Measurements from ENCODE around the gene OSBP2.
"Not testable (repeated sequence)": the region's sequence is repeated elsewhere in the genome, so short reads cannot be mapped to it uniquely, and the experiment has no call there.

OSBP2 gene

GRCh38 chr22:30733181-30733631, 38.5 kb downstream of the OSBP2 start:
- H3K79me2 ChIP-seq (ENCODE audit: insufficient read depth, low read length), result no peaks in the 10 kb centered on the region
- no peak overlapping the region for H2AFZ ChIP-seq (ENCODE audit: low read length)
- no peak overlapping the region for H3K4me3 ChIP-seq (ENCODE audit: low read depth, low read length, poor library complexity, severe bottlenecking)
- no peak overlapping the region for H3K27ac ChIP-seq (ENCODE audit: low read depth, low read length, poor library complexity, severe bottlenecking)
- no peak overlapping the region for H3K9ac ChIP-seq (ENCODE audit: low read length)
- H3K4me2 ChIP-seq (ENCODE audit: low read length), result no peak overlapping the region
- H3K27me3 ChIP-seq (ENCODE audit: insufficient read depth, low read length), result no peaks in the 10 kb centered on the region; the same call in 1 of the 2 replicates
- H3K9me3 ChIP-seq (ENCODE audit: low read length), result no peaks in the 10 kb centered on the region
- TF ChIP-seq CTCF (IDR thresholded peaks at IDR 0.05; ENCODE audit: low read length) (no peak), EZH2 (IDR thresholded peaks at IDR 0.05; ENCODE audit: borderline replicate concordance, low read length) (no peak)
- H3K9me2 ChIP-seq (ENCODE audit: low read depth, low read length), result no peaks in the 10 kb centered on the region
- no peaks in the 10 kb centered on the region for H4K20me1 ChIP-seq (ENCODE audit: insufficient read depth, low read length)
- no peaks in the 10 kb centered on the region for H3K4me1 ChIP-seq (ENCODE audit: insufficient read depth, low read length, severe bottlenecking)
- no peaks in the 10 kb centered on the region for H3F3A ChIP-seq (ENCODE audit: insufficient read depth, low read length)
- H3K36me3 ChIP-seq (ENCODE audit: insufficient read depth, low read length), result no peaks in the 10 kb centered on the region

GRCh38 chr22:30740007-30740406, 45.3 kb downstream of the OSBP2 start:
- H3K27ac ChIP-seq (ENCODE audit: low read depth, low read length, poor library complexity, severe bottlenecking); H3K9me3 ChIP-seq (ENCODE audit: low read length); H3K79me2 ChIP-seq (ENCODE audit: insufficient read depth, low read length); H3K36me3 ChIP-seq (ENCODE audit: insufficient read depth, low read length); H3K27me3 ChIP-seq (ENCODE audit: insufficient read depth, low read length); H3K9me2 ChIP-seq (ENCODE audit: low read depth, low read length); H3K9ac ChIP-seq (ENCODE audit: low read length); H4K20me1 ChIP-seq (ENCODE audit: insufficient read depth, low read length); H3K4me2 ChIP-seq (ENCODE audit: low read length); H3K4me1 ChIP-seq (ENCODE audit: insufficient read depth, low read length, severe bottlenecking); H3F3A ChIP-seq (ENCODE audit: insufficient read depth, low read length); H2AFZ ChIP-seq (ENCODE audit: low read length); H3K4me3 ChIP-seq (ENCODE audit: low read depth, low read length, poor library complexity, severe bottlenecking): not testable (repeated sequence)

GRCh38 chr22:30740511-30740910, 45.8 kb downstream of the OSBP2 start:
- H3K9me3 ChIP-seq (ENCODE audit: low read length); H3K27me3 ChIP-seq (ENCODE audit: insufficient read depth, low read length); H3K4me3 ChIP-seq (ENCODE audit: low read depth, low read length, poor library complexity, severe bottlenecking); H3F3A ChIP-seq (ENCODE audit: insufficient read depth, low read length); H2AFZ ChIP-seq (ENCODE audit: low read length); H3K4me2 ChIP-seq (ENCODE audit: low read length); H3K79me2 ChIP-seq (ENCODE audit: insufficient read depth, low read length); H4K20me1 ChIP-seq (ENCODE audit: insufficient read depth, low read length); H3K4me1 ChIP-seq (ENCODE audit: insufficient read depth, low read length, severe bottlenecking); H3K27ac ChIP-seq (ENCODE audit: low read depth, low read length, poor library complexity, severe bottlenecking); H3K36me3 ChIP-seq (ENCODE audit: insufficient read depth, low read length); H3K9ac ChIP-seq (ENCODE audit: low read length); H3K9me2 ChIP-seq (ENCODE audit: low read depth, low read length): not testable (repeated sequence)

- no peaks in the 10 kb centered on the region for H3K9me2 ChIP-seq (ENCODE audit: low read depth, low read length)
- no peak overlapping the region for H3K4me2 ChIP-seq (ENCODE audit: low read length)
- H4K20me1 ChIP-seq (ENCODE audit: insufficient read depth, low read length), result no peaks in the 10 kb centered on the region
- H3F3A ChIP-seq (ENCODE audit: insufficient read depth, low read length), result no peaks in the 10 kb centered on the region
- H3K4me3 ChIP-seq (ENCODE audit: low read depth, low read length, poor library complexity, severe bottlenecking), result no peak overlapping the region
- no peaks in the 10 kb centered on the region for H3K9me3 ChIP-seq (ENCODE audit: low read length)
- no peak overlapping the region for H3K27ac ChIP-seq (ENCODE audit: low read depth, low read length, poor library complexity, severe bottlenecking)
- no peaks in the 10 kb centered on the region for H3K36me3 ChIP-seq (ENCODE audit: insufficient read depth, low read length)
- H3K4me1 ChIP-seq (ENCODE audit: insufficient read depth, low read length, severe bottlenecking), result no peaks in the 10 kb centered on the region
- TF ChIP-seq EZH2 (IDR thresholded peaks at IDR 0.05; ENCODE audit: borderline replicate concordance, low read length), result no peak
- TF ChIP-seq CTCF (IDR thresholded peaks at IDR 0.05; ENCODE audit: low read length), result no peak
- no peak overlapping the region for H2AFZ ChIP-seq (ENCODE audit: low read length)
- H3K79me2 ChIP-seq (ENCODE audit: insufficient read depth, low read length), result no peaks in the 10 kb centered on the region
- no peak overlapping the region for H3K9ac ChIP-seq (ENCODE audit: low read length)
- H3K27me3 ChIP-seq (ENCODE audit: insufficient read depth, low read length), result no peaks in the 10 kb centered on the region; the same call in 1 of the 2 replicates
Measured at GRCh38 chr22:30742291-30743256, 47.9 kb downstream of the OSBP2 start.

Data from OCI-LY1 (cell line).